ENCODE measurements around the gene CDIP1.
A peak's percentile ranks its signal among the peaks of the same experiment; 100 is the strongest.

CDIP1 gene

DNA sequence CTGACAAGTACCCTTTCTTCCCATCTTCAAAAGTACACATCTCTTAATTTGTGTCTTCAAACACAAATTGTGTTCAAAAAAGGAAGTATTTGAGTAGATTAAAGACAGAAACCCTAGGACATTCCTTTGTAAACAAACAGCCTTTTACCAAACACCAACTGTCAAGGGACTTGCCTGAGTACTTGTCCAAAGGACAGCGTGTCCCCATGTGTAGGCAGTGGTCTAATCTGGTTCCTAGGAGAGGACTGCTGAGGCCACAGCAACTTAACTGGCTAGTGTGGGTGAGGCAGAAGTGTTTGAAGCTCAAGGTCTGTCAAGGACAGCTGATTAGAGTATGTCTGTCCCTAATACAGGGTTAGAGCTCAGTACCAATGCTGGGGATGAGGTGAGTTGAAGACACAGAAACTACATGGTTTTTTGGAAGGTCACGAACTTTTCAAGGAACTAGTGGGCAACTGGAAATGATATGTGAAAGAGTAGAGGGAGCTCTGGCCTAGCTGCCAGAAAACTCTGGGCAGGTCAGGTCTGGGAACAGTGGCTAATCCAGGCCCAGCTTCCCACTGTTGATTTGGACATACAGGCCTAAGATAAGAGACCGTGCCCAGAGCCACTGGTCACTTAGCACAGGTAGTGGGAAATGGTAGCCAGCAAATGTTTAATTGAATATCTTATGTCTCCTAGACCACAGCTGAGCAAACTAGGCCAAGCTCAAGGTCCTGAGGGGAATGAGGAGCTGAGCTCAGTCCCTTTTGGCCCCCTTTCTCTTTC lies 52.3 kb downstream of the CDIP1 start:
- DNase-seq = no peak

DNA sequence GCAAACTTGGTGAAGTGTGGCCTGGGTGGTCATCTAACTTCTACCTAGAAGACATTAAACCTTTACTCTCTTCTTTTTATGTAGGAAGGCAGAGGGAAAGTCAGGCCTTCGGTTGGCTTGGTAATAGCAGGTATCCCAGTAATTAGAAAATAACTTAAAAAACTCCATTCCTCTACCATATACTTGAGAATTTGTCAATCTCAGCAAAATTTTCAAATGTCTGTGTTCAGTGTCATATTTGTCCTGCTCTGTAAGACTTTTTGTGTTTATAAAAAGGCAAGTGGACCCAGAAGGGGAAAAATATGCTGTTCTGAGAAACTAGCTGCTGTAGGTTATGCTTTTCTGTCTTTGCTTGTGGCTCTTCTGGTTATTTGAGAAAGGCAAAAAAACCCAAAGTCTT lies 56.6 kb downstream of the CDIP1 start:
- DNase-seq = no peak

DNA sequence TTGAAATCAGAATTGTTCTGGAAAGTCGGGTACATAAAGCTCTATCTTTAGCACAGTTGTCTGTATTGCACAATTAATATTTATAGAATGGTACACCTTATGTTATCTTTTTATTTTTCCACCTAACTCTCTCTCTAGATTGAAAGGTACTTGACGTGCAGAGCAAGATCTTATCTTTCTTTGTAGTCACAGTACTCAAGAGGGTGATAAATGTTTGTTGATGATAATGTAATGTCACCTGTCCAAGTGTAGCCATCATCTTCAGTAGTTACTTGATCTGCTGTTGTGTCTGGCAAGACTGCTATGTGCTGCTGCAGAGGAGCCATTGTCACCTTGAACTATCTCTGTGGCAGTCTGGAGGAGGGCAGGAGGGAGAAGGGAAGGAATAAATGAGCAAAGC lies 57.0 kb downstream of the CDIP1 start:
- DNase-seq = peak; percentile 22

DNA sequence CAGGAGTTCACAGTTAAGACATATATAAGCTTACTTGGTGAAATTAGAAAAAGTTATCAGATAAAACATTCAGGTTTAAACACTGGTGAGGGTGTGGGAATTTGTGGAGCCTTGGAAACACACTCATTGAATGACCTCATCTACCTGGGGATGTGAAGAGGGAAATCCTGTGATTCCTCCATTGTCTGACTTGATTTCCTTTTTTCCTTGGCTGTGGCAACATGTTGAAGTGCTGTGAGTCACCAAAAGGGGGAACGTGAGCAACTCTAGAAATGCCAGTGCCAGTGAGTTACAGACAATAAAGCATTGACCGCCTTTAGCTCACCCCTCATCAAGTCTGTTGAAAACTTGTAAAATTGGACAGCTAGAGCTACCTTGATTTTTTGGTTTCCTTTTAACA lies 60.6 kb downstream of the CDIP1 start:
- peak; percentile 40 for DNase-seq

DNA sequence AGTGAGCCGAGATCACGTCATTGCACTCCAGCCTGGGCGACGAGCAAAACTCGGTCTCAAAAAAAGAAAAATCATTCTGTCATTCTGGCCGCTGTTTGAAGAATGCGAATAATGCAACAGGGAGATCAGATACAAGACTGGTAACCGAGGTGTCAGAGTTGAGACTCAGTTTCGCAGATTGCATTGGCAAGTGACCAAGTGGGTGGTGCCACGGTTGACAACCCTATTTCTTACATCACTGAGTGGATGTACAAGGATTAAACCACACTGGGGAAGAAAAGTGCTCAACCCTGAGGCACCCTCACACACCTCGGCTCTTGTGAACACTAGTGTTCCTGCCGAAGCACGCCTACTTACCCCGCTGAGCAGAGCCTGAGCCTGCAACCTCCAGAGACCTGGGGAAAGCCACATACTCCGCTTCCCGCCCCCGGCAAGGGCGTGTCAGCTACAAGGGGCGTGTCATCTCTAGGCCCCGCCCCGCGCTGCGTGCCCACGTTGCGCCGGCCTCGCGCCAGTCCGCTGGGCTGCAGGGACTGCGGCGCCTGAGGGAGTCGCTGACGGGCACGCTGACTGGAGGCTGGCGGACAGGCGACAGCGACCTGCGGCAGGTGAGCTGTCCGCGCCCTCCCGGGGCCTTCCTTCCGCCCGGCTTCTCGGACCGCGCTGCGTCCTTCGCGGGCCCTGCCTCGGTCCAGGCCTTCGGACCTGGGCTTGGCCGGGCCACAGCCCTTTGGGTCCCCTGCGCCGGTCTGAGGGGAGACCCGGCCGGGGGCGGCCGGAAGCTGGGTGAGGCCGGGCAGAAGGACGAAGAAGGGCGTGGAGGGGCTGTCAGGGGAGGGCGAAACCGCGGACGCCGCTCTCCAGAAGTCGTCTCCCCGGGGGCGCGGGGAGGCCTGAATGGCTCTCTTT lies 62.4 kb downstream of the CDIP1 start, which contains the start of gene HMOX2:
HMOX2 (plus strand) TSS at position 519 of the 909 bp plus-strand sequence. CDS start 29,127 bp downstream, outside the sequence.
- DNase-seq = peak; percentile 88

DNA sequence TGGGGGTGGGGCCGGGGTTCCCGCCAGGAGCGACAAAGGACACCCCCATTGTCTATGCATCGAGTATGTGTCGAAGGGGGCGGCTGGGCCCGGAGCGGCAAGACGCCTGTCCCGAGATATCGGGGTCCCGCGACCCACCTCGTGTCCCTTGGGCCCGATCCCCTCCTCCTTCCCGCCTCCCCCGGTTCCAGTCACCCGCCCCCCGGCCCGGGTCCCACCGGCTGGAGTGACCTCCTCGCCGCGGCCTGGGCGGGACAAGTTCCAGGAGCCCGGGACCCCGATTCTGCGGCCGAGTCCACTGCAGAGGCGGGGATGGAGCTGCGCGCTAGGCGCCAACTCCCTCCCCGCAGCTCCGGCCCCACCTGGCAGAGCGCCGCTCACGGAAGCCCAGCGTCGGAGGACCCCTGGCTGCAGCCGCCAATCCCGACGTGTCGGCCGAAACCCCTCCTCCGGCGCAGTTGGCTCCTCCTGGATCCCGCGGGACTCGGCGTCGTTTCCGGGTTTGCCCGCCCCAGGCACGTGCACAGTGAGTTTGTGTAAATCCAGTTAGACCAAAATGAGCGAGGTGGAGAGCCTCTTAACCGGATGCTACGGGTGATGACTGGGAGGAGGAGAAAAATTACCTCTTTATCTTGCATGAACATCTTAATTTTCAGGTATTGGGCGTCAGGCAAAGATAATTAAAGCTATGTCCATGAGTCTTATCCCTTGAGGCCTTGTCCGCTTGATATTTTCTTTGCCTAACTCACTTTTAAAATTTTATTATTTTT lies 64.2 kb downstream of the CDIP1 start, which contains the start of gene NMRAL1:
NMRAL1 (minus strand) TSS at position 434 of the 770 bp plus-strand sequence. CDS start 493 bp downstream, outside the sequence.
- DNase-seq = peak; percentile 95

DNA sequence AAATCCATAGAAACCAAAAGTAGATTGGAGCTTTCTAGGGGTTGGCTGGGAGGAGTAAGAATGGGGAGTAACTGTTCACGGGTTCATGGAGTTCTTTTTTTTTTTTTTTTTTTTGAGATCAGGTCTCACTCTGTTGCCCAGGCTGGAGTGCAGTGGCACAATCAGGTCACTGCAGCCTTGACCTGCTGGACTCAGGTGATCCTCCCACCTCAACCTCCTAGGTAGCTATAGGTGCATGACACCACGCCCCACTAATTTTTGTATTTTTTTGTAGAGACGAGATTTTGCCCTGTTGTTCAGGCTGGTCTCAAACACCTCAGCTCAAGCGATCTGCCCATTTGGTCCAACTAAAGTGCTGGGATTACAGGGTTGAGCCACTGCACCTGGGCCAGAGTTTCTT lies 65.7 kb downstream of the CDIP1 start:
- DNase-seq = no peak

DNA sequence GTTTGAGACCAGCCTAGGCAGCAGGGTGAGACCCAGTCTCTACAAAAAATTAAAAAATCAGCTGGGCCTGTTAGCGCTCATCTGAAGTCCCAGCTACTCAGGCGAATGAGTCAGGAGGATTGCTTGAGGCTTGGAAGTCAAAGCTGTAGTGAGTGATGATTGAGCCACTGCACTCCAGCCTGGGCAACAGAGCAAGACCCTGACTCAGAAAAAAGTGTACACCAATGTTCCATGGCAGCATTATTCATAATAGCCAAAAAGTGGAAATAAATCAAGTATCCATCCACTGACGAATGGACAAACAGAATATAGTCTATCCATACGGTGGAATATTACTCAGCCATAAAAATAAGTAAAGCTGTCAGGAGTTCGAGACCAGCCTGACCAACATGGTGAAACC lies 66.7 kb downstream of the CDIP1 start:
- no peak for DNase-seq

DNA sequence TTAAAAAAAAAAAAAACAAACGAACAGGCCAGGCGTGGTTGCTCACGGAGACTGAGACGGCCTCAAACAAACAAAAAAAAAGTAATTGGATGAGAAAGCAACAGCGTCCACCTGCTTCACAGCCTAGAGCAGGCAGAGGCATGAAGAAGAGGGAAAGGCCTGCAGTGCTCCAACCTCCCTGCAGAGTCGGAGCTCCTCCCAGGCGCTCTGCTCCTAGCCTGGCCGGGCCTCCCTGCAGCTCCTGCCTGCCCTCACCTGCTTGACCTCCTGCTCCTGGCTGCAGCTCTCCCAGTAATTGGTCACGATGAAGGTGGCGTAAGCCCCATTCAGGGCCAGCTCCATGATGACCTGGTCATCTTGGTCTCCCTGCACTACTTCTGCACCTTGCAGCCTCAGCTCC lies 69.6 kb downstream of the CDIP1 start:
- no peak for DNase-seq

DNA sequence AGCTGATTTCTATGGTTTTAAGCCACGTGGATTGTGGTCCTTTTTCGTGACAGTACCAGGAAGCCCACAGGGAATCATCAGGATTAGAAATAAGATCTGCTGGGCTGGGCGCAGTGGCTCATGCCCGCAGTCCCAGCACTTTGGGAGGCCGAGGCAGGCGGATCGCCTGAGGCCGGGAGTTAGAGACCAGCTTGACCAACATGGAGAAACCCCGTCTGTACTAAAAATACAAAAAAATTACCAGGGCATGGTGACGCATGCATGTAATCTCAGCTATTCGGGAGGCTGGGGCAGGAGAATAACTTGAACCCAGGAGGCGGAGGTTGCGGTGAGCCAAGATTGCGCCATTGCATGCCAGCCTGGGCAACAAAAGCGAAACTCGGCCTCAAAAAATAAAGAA lies 70.7 kb downstream of the CDIP1 start:
- no peak for DNase-seq

DNA sequence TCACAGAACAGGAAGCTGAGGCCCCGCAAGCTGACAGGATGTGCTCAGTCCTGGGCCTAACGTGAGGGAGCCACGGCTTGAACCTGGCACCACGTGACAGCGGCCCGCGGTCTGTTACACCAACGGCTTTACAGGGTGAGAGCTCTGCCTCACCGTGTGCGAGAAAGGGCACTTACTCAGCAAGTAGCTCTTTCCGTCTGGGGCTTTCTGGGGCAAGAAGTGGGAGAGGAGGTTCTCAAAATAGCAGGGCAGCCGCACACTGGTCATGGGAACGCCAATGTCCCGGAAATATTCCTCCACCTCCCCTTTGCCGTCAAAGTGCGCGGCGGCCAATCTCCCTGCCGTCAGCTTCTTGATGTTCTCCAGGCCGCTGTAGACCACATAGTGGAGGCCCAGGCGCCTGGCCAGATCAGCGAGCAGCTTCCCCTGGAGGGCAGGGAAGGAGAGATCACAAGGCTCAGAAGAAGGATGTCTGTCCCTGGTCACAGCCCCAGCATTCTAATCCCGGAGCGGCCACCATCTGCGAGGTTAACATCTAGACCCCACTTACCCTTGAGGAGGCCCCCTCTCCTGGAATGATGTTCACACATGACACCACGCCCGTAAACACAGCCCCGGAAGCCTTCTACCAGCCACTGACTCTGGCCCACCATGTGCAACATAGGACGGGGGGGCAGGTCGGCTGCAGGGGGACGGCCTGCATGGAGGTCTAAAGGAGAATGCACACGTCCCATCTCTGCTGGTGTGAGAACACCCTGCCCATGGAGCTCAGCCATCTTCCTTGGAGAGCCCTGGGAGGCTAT lies 72.4 kb downstream of the CDIP1 start:
- no peak for DNase-seq

DNA sequence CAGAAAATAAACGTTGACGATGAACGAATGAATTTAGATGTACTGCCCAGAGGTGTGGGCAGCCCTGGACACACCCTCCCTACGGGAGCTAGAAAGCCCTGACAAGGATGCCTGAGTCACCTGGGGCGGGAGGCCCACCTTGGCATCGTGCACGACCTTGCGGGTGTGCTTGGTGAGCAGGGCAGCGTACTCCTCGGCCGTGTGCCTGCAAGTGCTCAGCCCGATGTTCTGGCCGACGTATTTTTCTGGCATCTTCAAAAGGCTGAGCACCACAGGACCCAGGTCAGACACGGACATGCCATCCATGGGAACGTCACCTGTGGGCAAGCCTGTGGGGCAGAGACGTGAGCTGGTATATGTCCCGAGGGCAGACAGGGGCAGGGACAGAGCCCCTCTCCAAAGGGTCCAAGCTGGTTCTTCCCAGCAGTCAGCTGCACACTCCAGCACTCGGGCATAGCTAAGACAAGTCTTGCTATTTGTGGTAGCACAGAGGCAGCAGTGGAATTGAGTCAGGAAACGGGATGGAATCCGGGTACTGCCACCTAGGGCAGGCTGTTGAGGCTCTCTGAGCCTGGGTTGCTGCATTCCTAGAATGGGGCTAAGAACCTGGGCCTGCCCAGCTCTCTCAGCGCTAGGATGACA lies 74.9 kb downstream of the CDIP1 start:
- no peak for DNase-seq

DNA sequence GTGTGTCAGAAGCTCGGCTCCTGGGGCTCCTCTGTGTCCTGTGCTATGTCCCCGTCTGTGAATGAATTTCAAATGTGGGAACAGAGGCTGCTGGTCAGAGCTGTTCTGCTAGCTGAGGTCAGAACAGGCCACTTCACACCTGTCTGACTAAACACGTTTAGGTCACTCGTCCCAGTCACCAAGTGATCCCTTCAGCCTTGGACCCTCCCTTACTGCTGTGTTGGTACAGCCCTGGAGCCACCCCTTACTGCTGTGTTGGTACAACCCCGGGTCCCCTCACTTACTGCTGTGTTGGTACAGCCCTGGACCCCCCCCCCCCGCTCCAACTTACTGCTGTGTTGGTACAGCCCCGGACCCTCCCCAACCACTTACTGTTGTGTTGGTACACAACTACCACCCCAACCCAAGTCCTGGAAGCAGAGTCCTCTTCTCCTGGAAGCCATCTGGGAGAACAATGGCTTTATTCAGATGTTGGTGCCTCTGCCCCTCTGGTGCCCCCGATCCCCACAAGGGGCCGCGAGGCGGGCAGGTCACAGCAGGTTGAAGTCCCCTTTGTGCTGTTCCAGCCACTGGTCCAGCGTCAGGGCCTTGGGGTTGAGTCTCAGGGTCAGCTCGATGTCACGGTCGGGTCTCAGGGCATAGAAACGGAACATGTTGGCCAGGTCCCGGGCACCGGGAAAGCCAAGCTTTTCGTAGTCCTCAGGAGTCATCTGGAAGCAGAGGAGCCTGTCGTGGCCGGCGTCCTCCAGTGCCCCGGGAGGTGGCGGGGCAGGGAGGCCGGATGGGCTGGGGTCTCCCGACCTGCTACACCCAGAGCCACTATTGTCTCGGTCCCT lies 77.1 kb downstream of the CDIP1 start:
- no peak for DNase-seq

DNA sequence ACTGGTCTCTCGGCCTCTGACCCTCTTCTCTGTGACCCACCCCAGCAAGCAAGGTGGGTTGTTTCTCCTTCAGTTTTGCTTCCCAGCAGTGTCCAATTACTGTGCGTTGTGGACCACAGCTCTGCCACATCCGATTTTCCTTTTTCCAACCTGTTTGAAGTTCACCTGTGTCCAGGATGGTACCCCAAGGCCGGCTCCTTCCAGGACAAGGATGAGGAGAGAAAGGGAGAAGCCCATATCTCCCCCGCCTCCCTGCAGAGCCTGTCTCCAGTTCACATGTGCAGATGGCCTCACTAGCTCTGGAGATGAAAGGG lies 77.7 kb downstream of the CDIP1 start:
- no peak for DNase-seq
